ENCODE results near the gene C3orf22. TPM values are rescaled to one million over a fixed set of nuclear protein-coding genes. Genes with fewer than 3 reads are reported as not detected.
A peak's percentile ranks its signal among the peaks of the same experiment; 100 is the strongest.
"Not testable (repeated sequence)": the region's sequence is repeated elsewhere in the genome, so short reads cannot be mapped to it uniquely, and the experiment has no call there.

The C3orf22 gene
- total RNA-seq, 1 donor from 2014 or later: not detected

DNA sequence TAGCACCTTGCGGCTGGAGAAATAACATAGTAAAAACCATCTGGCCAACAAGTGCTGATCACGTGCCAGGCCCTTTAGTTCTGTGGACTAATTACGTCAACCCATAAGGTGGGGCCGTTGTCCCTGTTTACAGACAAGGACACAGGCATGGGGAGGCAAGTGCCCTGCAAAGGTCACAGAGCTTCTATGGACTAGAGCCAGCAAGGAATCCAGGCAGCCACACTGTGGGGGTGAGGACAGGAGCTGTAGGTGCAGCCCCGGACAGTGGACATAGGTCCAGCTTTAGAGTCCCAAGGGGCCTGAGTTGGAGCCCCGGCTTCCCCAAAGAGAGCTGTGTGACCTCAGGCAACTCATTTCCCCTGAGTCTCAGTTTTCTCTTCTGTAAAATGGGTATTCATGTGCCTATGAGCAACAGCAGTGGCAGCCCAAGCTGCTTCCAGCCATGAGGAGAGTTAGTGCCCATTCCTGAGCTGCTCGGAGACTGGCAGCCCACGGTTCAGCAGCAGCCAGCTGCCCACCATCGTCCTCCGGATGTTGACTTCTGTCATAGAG is 20.9 kb downstream of the C3orf22 start:
- H3K4me1 ChIP-seq: peaks cover 8% of the 10 kb centered on the region
- H3K9me3 ChIP-seq: no peaks in the 10 kb centered on the region
- peak; percentile 43 for DNase-seq
- intact Hi-C loops (cut with DNase I): no loop called here
- peaks cover 20% of the 10 kb centered on the region for H3K27me3 ChIP-seq (ENCODE audit: low read depth)
- ATAC-seq: peak; percentile 46 to 65
- H3K36me3 ChIP-seq: no peaks in the 10 kb centered on the region
- H3K27ac ChIP-seq: no peak overlapping the region
- H3K4me3 ChIP-seq: no peak overlapping the region
- no peak for TF ChIP-seq CTCF (IDR thresholded peaks at IDR 0.05)

GRCh38 chr3:126537116-126537729 is 21.5 kb downstream of the C3orf22 start:
- TF ChIP-seq CTCF (IDR thresholded peaks at IDR 0.05): no peak
- Histone ChIP-seq H3K4me1 (peaks cover 8% of the 10 kb centered on the region), H3K9me3 (no peaks in the 10 kb centered on the region), H3K27me3 (ENCODE audit: low read depth) (peaks cover 15% of the 10 kb centered on the region), H3K36me3 (no peaks in the 10 kb centered on the region), H3K4me3 (no peak overlapping the region), H3K27ac (no peak overlapping the region)
- DNase-seq (peak; percentile 28), ATAC-seq (peak in 1 of 2 donors; percentile 3)
- intact Hi-C loops (cut with DNase I): no loop called here

- intact Hi-C loops (cut with DNase I): no loop called here
- H3K4me1 ChIP-seq: peaks cover 8% of the 10 kb centered on the region
- TF ChIP-seq CTCF (IDR thresholded peaks at IDR 0.05): no peak
Measured at GRCh38 chr3:126536126-126536525, 22.6 kb downstream of the C3orf22 start.

GRCh38 chr3:126535636-126536035 is 23.1 kb downstream of the C3orf22 start:
- TF ChIP-seq CTCF (IDR thresholded peaks at IDR 0.05): no peak
- H3K4me3 ChIP-seq: no peak overlapping the region
- H3K27ac ChIP-seq: no peak overlapping the region
- intact Hi-C loops (cut with DNase I): no loop called here
- no peak for ATAC-seq
- H3K36me3 ChIP-seq: no peaks in the 10 kb centered on the region
- H3K4me1 ChIP-seq: peaks cover 5% of the 10 kb centered on the region
- peaks cover 4% of the 10 kb centered on the region for H3K27me3 ChIP-seq (ENCODE audit: low read depth)
- DNase-seq: peak; percentile 18
- H3K9me3 ChIP-seq: no peaks in the 10 kb centered on the region

More at GRCh38 chr3:126536126-126536525, 22.6 kb downstream of the C3orf22 start:
- no peak for ATAC-seq
- H3K9me3 ChIP-seq: no peaks in the 10 kb centered on the region
- H3K27ac ChIP-seq: no peak overlapping the region
- no peaks in the 10 kb centered on the region for H3K36me3 ChIP-seq
- peaks cover 4% of the 10 kb centered on the region for H3K27me3 ChIP-seq (ENCODE audit: low read depth)
- H3K4me3 ChIP-seq: no peak overlapping the region
- DNase-seq: peak; percentile 20

GRCh38 chr3:126534716-126535115 is 24.0 kb downstream of the C3orf22 start:
- peak; percentile 0 for DNase-seq
- H3K36me3 ChIP-seq; intact Hi-C loops (cut with DNase I); H3K27me3 ChIP-seq (ENCODE audit: low read depth); H3K27ac ChIP-seq; ATAC-seq; H3K4me1 ChIP-seq; H3K4me3 ChIP-seq; H3K9me3 ChIP-seq: not testable (repeated sequence)

DNA sequence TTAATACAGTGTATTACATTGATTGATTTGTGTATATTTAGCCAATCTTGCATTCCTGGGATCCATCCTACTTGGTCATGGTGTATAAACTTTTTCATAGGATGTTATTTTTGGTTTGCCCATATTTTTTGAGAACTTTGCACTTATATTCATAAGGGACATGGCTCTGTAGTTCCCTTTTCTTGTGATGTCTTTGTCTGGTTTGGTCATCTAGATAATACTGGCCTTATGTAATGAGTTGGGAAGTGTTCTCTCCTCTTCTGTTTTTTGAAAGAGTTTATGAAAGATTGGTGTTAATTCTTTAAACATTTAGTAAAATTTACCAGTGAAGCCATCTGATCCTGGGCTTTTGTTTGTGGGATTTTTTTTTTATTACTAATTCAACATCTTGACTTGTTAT is 25.2 kb downstream of the C3orf22 start:
- ATAC-seq (no peak), DNase-seq (no peak)
- intact Hi-C loops (cut with DNase I): no loop called here
- no peaks in the 10 kb centered on the region for H3K4me1 ChIP-seq
- H3K27me3 ChIP-seq (ENCODE audit: low read depth): peaks cover 4% of the 10 kb centered on the region
- no peaks in the 10 kb centered on the region for H3K9me3 ChIP-seq
- no peak overlapping the region for H3K4me3 ChIP-seq
- H3K27ac ChIP-seq: no peak overlapping the region
- TF ChIP-seq CTCF (IDR thresholded peaks at IDR 0.05): no peak
- no peaks in the 10 kb centered on the region for H3K36me3 ChIP-seq
